Transverse colon (tissue), 4 donors: Measurements from ENCODE around the gene POLR2M. TPM values are rescaled to one million over a fixed set of nuclear protein-coding genes. Genes with fewer than 3 reads are reported as not detected.

ENCODE experiments used
- DNase-seq: peaks from one replicate; pipeline ENCODE4 v3.0.0-alpha.2; 2019
- H3K27ac ChIP-seq, 4 donors: fragments of 200-600 bp; sonication (generic); 2 replicates each; pipeline ENCODE4 v1.5.1; 2016 to 2018; ENCODE audit warnings: inconsistent platforms in 4 of 4
- H3K27me3 ChIP-seq: fragments of 200-600 bp; sonication (generic); 2 replicates; pipeline ENCODE4 v1.5.1; 2017; ENCODE audit warnings: inconsistent platforms
- H3K36me3 ChIP-seq, 4 donors: fragments of 200-600 bp; sonication (generic); 2 replicates each; pipeline ENCODE4 v1.5.1; 2017 to 2019; ENCODE audit warnings: inconsistent platforms in 4 of 4
- H3K4me1 ChIP-seq, 4 donors: fragments of 200-600 bp; sonication (generic); 2 replicates each; pipeline ENCODE4 v1.5.1; 2017 to 2020; ENCODE audit warnings: inconsistent platforms in 4 of 4
- H3K4me3 ChIP-seq, 4 donors: fragments of 200-600 bp; sonication (generic); 1 replicate in 1 of 4; 2 replicates in 3 of 4; pipeline versions ENCODE4 v1.5.1 to v1.6.1; 2017 to 2019; ENCODE audit warnings: inconsistent platforms in 4 of 4
- H3K9me3 ChIP-seq, 2 donors: fragments of 200-600 bp; sonication (generic); 2 replicates each; pipeline ENCODE4 v1.5.1; 2017 to 2019; ENCODE audit warnings: inconsistent platforms in 2 of 2
- EP300 ChIP-seq: sonication (generic); formaldehyde crosslinking; IDR thresholded peaks from one replicate; pipeline ENCODE4 v1.6.1; 2017; ENCODE audit warnings: antibody characterized with exemption, low read depth
- POLR2A ChIP-seq: fragments of 450-650 bp; IDR thresholded peaks from one replicate; pipeline ENCODE4 v1.6.1; 2016; ENCODE audit warnings: antibody characterized with exemption, mild to moderate bottlenecking, moderate library complexity
- POLR2AphosphoS5 ChIP-seq, 3 donors: sonication (generic); formaldehyde crosslinking; IDR thresholded peaks; one replicate each; pipeline ENCODE4 v1.6.1; 2016; ENCODE audit warnings: antibody characterized with exemption in 3 of 3
- WGBS, 2 donors: methylation state at CpG; one replicate each; pipeline ENCODE4 v1.1.5; 2018; ENCODE audit warnings: low coverage in 1 of 2; 5-methylcytosine and 5-hydroxymethylcytosine counted together
- in situ Hi-C, 4 donors: fragments of 200-750 bp; cut with MboI; loops; one replicate each; pipeline versions ENCODE4 v1.15.0 to v1.15.1; 2017; ENCODE audit warnings: low sequenced_read_pairs in 3 of 4, low pct_ligation_motif_present in 1 of 4, low pct_unique_long_range_greater_than_20kb in 1 of 4
- intact Hi-C: fragments of 100-400 bp; cut with DNase I; formaldehyde crosslinking; loops from one replicate; pipeline ENCODE4 v1.15.1; 2023; ENCODE audit warnings: low total_unique reads
- total RNA-seq, 4 donors: library from RNA; depleted of rRNA; stranded (reverse); fragments of >200 nt; gene quantifications; one replicate each; pipeline ENCODE4 v1.1.0, GENCODE V29; 2016
- TF ChIP-seq, protein P1 (sequence below), 5 experiments: fragments of 200-600 bp in 3 of 5; fragments of 450-650 bp in 2 of 5; sonication (generic) in 3 of 5; IDR thresholded peaks; 1 replicate in 2 of 5; 2 replicates in 3 of 5; pipeline ENCODE4 v1.5.1; 2016 to 2017; ENCODE audit warnings: antibody characterized with exemption in 5 of 5, inconsistent platforms in 3 of 5, mild to moderate bottlenecking in 2 of 5, moderate library complexity in 1 of 5

POLR2M gene
- total RNA-seq, 4 donors from 2014 or later, result 18.5 to 159 (median 42.2) TPM

DNA sequence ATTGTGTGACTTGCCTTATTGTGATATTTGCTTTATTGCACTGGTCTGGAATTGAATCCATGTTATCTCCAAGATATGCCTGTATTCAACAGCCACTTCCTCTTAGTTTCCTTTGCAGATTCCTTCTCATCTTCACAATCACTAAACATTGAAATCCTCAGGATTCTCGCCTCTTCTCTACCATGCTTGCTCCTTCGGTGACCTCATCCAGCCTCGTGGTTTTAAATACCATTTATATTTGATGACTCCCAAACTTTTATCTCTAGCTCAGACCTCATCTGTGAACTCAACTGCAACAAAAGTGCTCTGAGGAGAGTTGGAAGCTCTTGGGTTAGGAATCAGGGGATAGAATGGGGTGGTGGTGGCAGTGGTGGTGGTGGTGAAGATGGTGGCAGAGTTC lies 19.9 kb downstream of the POLR2M start:
- no peaks in the 10 kb centered on the region for H3K27me3 ChIP-seq
- DNase-seq, result no peak
- TF ChIP-seq POLR2AphosphoS5 (IDR thresholded peaks at IDR 0.05), result no peak
- TF ChIP-seq EP300, result no peak
- TF ChIP-seq POLR2A, result no peak
- TF ChIP-seq, protein P1, sequence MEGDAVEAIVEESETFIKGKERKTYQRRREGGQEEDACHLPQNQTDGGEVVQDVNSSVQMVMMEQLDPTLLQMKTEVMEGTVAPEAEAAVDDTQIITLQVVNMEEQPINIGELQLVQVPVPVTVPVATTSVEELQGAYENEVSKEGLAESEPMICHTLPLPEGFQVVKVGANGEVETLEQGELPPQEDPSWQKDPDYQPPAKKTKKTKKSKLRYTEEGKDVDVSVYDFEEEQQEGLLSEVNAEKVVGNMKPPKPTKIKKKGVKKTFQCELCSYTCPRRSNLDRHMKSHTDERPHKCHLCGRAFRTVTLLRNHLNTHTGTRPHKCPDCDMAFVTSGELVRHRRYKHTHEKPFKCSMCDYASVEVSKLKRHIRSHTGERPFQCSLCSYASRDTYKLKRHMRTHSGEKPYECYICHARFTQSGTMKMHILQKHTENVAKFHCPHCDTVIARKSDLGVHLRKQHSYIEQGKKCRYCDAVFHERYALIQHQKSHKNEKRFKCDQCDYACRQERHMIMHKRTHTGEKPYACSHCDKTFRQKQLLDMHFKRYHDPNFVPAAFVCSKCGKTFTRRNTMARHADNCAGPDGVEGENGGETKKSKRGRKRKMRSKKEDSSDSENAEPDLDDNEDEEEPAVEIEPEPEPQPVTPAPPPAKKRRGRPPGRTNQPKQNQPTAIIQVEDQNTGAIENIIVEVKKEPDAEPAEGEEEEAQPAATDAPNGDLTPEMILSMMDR (IDR thresholded peaks at IDR 0.05), result no peak
- no peak overlapping the region for H3K27ac ChIP-seq
- H3K4me1 ChIP-seq, result no peaks in the 10 kb centered on the region
- in situ Hi-C loops, result loop anchor here in 2 of 4 donors (25.0 kb wide), 1 partner anchor 336 kb away; the partner anchor contains the start of gene ALDH1A2 (in 2 of the 2)
- WGBS, 2 donors, result 75 to 100% methylated on average over 1 to 3 of the region's 3 CpGs
- intact Hi-C loops, result no loop called here
- H3K9me3 ChIP-seq, result peaks cover 0 to 5% of the 10 kb centered on the region in 2 donors
- peaks cover 0 to 6% (median 0%) of the 10 kb centered on the region in 4 donors for H3K36me3 ChIP-seq
- H3K4me3 ChIP-seq, result no peak overlapping the region

DNA sequence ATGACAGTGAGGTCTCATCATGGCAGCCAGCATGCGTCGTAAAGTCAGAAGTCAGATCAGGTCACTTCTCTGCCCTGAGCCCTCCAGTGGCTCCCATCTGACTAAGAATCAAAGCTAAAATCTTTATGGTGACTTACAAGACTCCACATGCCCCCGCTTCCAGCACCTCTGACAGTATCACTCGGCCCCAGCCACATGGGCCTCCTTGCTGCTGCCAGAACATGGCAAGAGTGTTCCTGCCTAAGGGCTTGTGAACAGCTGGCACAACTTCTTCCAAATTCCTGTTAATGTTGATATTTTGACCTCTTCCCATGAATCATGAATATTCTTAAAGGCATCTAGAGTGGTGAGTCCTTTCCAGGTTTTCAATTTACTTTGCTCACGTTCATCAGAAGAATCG lies 20.5 kb downstream of the POLR2M start:
- Histone ChIP-seq H3K36me3 (peaks cover 0 to 1% (median 0%) of the 10 kb centered on the region in 4 donors), H3K4me3 (no peak overlapping the region), H3K4me1 (no peaks in the 10 kb centered on the region), H3K9me3 (peaks cover 0 to 5% of the 10 kb centered on the region in 2 donors), H3K27ac (no peak overlapping the region), H3K27me3 (no peaks in the 10 kb centered on the region)
- in situ Hi-C loops (loop anchor here in 2 of 4 donors (25.0 kb wide), 1 partner anchor 335 kb away; the partner anchor contains the start of gene ALDH1A2 (in 2 of the 2)), intact Hi-C loops (no loop called here)
- 94 to 100% methylated on average over 1 to 6 of the region's 6 CpGs for WGBS, 2 donors
- no peak for DNase-seq
- TF ChIP-seq POLR2A (no peak), EP300 (no peak), POLR2AphosphoS5 (IDR thresholded peaks at IDR 0.05) (no peak)
- TF ChIP-seq, protein P1 (IDR thresholded peaks at IDR 0.05), result no peak

GRCh38 chr15:57728436-57728835 lies 21.9 kb downstream of the POLR2M start:
- in situ Hi-C loops (loop anchor here in 2 of 4 donors (25.0 kb wide), 1 partner anchor 334 kb away; the partner anchor contains the start of gene ALDH1A2 (in 2 of the 2)), intact Hi-C loops (no loop called here)
- H3K27ac ChIP-seq, result no peak overlapping the region
- 98 to 100% methylated on average over 1 to 8 of the region's 8 CpGs for WGBS, 2 donors
- no peak overlapping the region for H3K4me3 ChIP-seq
- peaks cover 0 to 5% of the 10 kb centered on the region in 2 donors for H3K9me3 ChIP-seq
- no peaks in the 10 kb centered on the region for H3K27me3 ChIP-seq
- H3K36me3 ChIP-seq, result no peaks in the 10 kb centered on the region
- no peak for TF ChIP-seq POLR2AphosphoS5 (IDR thresholded peaks at IDR 0.05)
- TF ChIP-seq, protein P1 (IDR thresholded peaks at IDR 0.05), result no peak
- TF ChIP-seq POLR2A, result no peak
- no peak for TF ChIP-seq EP300
- no peaks in the 10 kb centered on the region for H3K4me1 ChIP-seq
- no peak for DNase-seq

DNA sequence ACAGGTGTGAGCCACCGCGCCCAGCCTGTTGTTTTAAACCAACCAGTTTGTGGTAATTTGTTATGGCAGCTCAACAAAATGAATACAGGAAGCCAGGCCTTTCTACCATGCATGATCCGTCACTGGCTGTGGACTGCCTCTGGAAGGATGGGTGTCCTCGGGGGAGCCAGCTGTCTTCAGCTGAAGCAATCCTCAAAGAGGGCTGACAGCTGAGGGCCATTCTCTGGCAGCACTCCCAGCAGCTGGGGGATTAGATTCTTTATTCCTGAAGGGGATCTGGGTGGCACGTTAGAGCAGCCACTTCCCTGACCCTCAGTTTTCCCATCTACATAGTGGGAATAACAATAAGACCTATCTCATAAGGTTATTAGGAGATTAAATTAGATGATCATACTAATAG lies 24.4 kb downstream of the POLR2M start:
- Histone ChIP-seq H3K27me3 (no peaks in the 10 kb centered on the region), H3K9me3 (no peaks in the 10 kb centered on the region), H3K27ac (no peak overlapping the region), H3K4me1 (no peaks in the 10 kb centered on the region), H3K36me3 (no peaks in the 10 kb centered on the region), H3K4me3 (no peak overlapping the region)
- DNase-seq, result no peak
- in situ Hi-C loops (loop anchor here in 3 of 4 donors (5.0 to 25.0 kb wide), 2 partner anchors 331 to 336 kb away; partner anchors contain the start of gene ALDH1A2 (in 3 of the 3)), intact Hi-C loops (no loop called here)
- TF ChIP-seq POLR2AphosphoS5 (IDR thresholded peaks at IDR 0.05), result no peak
- TF ChIP-seq, protein P1 (IDR thresholded peaks at IDR 0.05), result no peak
- TF ChIP-seq EP300, result no peak
- no peak for TF ChIP-seq POLR2A
- 84% methylated on average over 5 of the region's 5 CpGs; no CpG with 5 or more reads in 1 of the 2 donors for WGBS, 2 donors
